ENCODE data around the gene COL13A1. TPM values are rescaled to one million over a fixed set of nuclear protein-coding genes. Genes with fewer than 3 reads are reported as not detected.

The COL13A1 gene
- total and polyA plus RNA-seq, 2 of the 8 experiments (the other 6 are each of a cell fraction or from before 2014, with no cell fraction given): 2.6 to 5.2 TPM

GRCh38 chr10:69838418-69838817 lies 36.7 kb downstream of the COL13A1 start:
- no peaks in the 10 kb centered on the region for H3K36me3 ChIP-seq (ENCODE audit: control insufficient read depth in 2 of 4, insufficient read depth in 4 of 4, low read length in 3 of 4)
- H3K79me1 ChIP-seq (ENCODE audit: low read depth, low read length): peaks cover 2% of the 10 kb centered on the region
- no peak overlapping the region for H2AFZ ChIP-seq (ENCODE audit: low read length)
- H2BK5ac ChIP-seq (ENCODE audit: low read depth, low read length): no peak overlapping the region
- ChIA-PET POLR2A (ENCODE audit: partially characterized antibody) (interaction anchor here (1.1 to 1.7 kb wide), 2 partner anchors 11 to 17 kb away, joined by 3 to 7 read pairs; no protein-coding TSS in a partner anchor), CTCF (ENCODE audit: partially characterized antibody) (interaction anchor here (0.6 to 12.8 kb wide), 18 partner anchors 12 to 194 kb away, joined by 3 to 128 read pairs (median 10); no protein-coding TSS in a partner anchor)
- peaks cover 0 to 2% (median 0%) of the 10 kb centered on the region in 4 experiments; a peak in 1 of 7 replicates for H3K27me3 ChIP-seq (replicated peaks in 1 of 4; ENCODE audit: control insufficient read depth in 3 of 4, extremely low read depth in 1 of 4, insufficient read depth in 3 of 4, low read length in 3 of 4)
- H2BK120ac ChIP-seq (replicated peaks; ENCODE audit: low read depth, low read length): no peak overlapping the region
- no peaks in the 10 kb centered on the region for H3K23me2 ChIP-seq (ENCODE audit: low read depth, low read length)
- H3K56ac ChIP-seq (replicated peaks; ENCODE audit: insufficient read length, low read depth, low read length): no peak overlapping the region
- peak overlapping the region; percentile 38; the same call in 1 of the 2 replicates for H3K18ac ChIP-seq (ENCODE audit: extremely low read depth, low read length)
- H3K79me2 ChIP-seq (ENCODE audit: control insufficient read depth in 1 of 2, insufficient read depth in 2 of 2, low read length in 2 of 2): no peaks in the 10 kb centered on the region
- WGBS, 2 experiments (ENCODE audit: extremely low coverage in 1 of 2, insufficient coverage in 1 of 2, insufficient read length in 1 of 2, insufficient replicate concordance in 2 of 2, low coverage in 1 of 2, low lambda C conversion rate in 2 of 2, missing lambda C conversion rate in 1 of 2): 78% methylated on average over 5 of the region's 5 CpGs; no CpG with 5 or more reads in 1 of the 2 experiments
- no peak overlapping the region for H3K9ac ChIP-seq (replicated peaks in 1 of 4; ENCODE audit: extremely low read depth in 1 of 4, low read depth in 3 of 4, low read length in 3 of 4)
- H2BK15ac ChIP-seq (ENCODE audit: low read length): 0 out of 2 replicates have a peak overlapping the region, but pooled peaks have one; percentile 3
- 0 out of 2 replicates have a peak overlapping the region, but pooled peaks have one; percentile 93 for H2BK20ac ChIP-seq (ENCODE audit: low read length)
- FAIRE-seq: no peak
- no peak overlapping the region for H4K91ac ChIP-seq (replicated peaks; ENCODE audit: insufficient read length, low read length)
- H4K5ac ChIP-seq (ENCODE audit: insufficient read length, low read depth, low read length): no peak overlapping the region
- H3K4me1 ChIP-seq (replicated peaks in 1 of 4; ENCODE audit: control insufficient read depth in 3 of 4, insufficient read depth in 4 of 4, low read length in 3 of 4): peaks cover 5 to 24% (median 14%) of the 10 kb centered on the region in 4 experiments
- no peak overlapping the region for H3K4me2 ChIP-seq (ENCODE audit: insufficient read depth in 1 of 2, low read depth in 2 of 2, low read length in 2 of 2)
- no peaks in the 10 kb centered on the region for H4K20me1 ChIP-seq (replicated peaks in 1 of 2; ENCODE audit: control insufficient read depth in 1 of 2, insufficient read depth in 2 of 2, low read length in 2 of 2)
- no peak overlapping the region for H3K27ac ChIP-seq (ENCODE audit: low read depth, low read length)
- no peak overlapping the region for H4K8ac ChIP-seq (ENCODE audit: extremely low read depth, insufficient read depth, low read length)
- no peak overlapping the region for H3K4ac ChIP-seq (replicated peaks; ENCODE audit: insufficient read length, low read depth, low read length)
- H3K23ac ChIP-seq (ENCODE audit: insufficient read length): no peak overlapping the region
- H2AK5ac ChIP-seq (ENCODE audit: low read depth, low read length): no peak overlapping the region
- peak overlapping the region; percentile 18; the same call in 1 of the 2 replicates for H2BK12ac ChIP-seq (ENCODE audit: low read depth, low read length)
- no peak overlapping the region for H3K14ac ChIP-seq (ENCODE audit: insufficient read length)
- no peaks in the 10 kb centered on the region for H3K9me3 ChIP-seq (ENCODE audit: insufficient read depth in 2 of 2, low read depth in 1 of 2, low read length in 1 of 2)
- no peak overlapping the region for H3K4me3 ChIP-seq (ENCODE audit: extremely low read depth in 1 of 4, insufficient read depth in 2 of 4, low read depth in 3 of 4, low read length in 4 of 4)
- no peak for DNase-seq (ENCODE audit: low read depth in 1 of 2, low spot score in 2 of 2)
- TF ChIP-seq SUZ12 (IDR thresholded peaks at IDR 0.05; ENCODE audit: low read length) (no peak), EP300 (IDR thresholded peaks at IDR 0.05; ENCODE audit: borderline replicate concordance in 1 of 2, low read depth in 2 of 2, low read length in 2 of 2) (no peak), KDM4A (IDR thresholded peaks at IDR 0.05; ENCODE audit: low read depth, low read length, severe bottlenecking) (no peak), TAF7 (optimal IDR thresholded peaks at IDR 0.05; ENCODE audit: borderline replicate concordance, low read depth, low read length) (no peak), ATF3 (IDR thresholded peaks at IDR 0.05; ENCODE audit: insufficient read depth, low read depth, low read length) (no peak), SIN3A (conservative IDR thresholded peaks at IDR 0.05 in 1 of 2, IDR thresholded peaks at IDR 0.05 in 1 of 2; ENCODE audit: low read depth in 1 of 2, low read length in 2 of 2) (no peak), USF2 (IDR thresholded peaks at IDR 0.05; ENCODE audit: low read length) (no peak)

Measured in H1 (cell line).